ENCODE data around the gene STXBP1.

- TF ChIP-seq, protein P1, sequence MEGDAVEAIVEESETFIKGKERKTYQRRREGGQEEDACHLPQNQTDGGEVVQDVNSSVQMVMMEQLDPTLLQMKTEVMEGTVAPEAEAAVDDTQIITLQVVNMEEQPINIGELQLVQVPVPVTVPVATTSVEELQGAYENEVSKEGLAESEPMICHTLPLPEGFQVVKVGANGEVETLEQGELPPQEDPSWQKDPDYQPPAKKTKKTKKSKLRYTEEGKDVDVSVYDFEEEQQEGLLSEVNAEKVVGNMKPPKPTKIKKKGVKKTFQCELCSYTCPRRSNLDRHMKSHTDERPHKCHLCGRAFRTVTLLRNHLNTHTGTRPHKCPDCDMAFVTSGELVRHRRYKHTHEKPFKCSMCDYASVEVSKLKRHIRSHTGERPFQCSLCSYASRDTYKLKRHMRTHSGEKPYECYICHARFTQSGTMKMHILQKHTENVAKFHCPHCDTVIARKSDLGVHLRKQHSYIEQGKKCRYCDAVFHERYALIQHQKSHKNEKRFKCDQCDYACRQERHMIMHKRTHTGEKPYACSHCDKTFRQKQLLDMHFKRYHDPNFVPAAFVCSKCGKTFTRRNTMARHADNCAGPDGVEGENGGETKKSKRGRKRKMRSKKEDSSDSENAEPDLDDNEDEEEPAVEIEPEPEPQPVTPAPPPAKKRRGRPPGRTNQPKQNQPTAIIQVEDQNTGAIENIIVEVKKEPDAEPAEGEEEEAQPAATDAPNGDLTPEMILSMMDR (IDR thresholded peaks at IDR 0.05; ENCODE audit: low read depth, low read length) = no peak
- no peak for TF ChIP-seq EZH2phosphoT487 (IDR thresholded peaks at IDR 0.05; ENCODE audit: low read depth)
Measured at GRCh38 chr9:127565231-127565630, 46.8 kb upstream of the STXBP1 start.
